Astrocyte (in vitro differentiated cells and primary cell): ENCODE measurements around the gene PFDN4. TPM values are rescaled to one million over a fixed set of nuclear protein-coding genes. Genes with fewer than 3 reads are reported as not detected.

Source experiments
- DNase-seq: peaks from one replicate; pipeline ENCODE4 v3.0.0-alpha.2; 2010; ENCODE audit warnings: low read depth
- FAIRE-seq: peaks from 2 replicates; lab custom pipeline; 2011; peaks lifted over from hg19 to GRCh38; lab: Jason Lieb, UNC
- H2AFZ ChIP-seq: 2 replicates; pipeline ENCODE4 v1.6.0; 2012; ENCODE audit warnings: low read depth, low read length, inconsistent platforms
- H3K27ac ChIP-seq: 2 replicates; pipeline ENCODE4 v1.5.1; 2011; ENCODE audit warnings: low read depth, low read length, inconsistent platforms
- H3K27me3 ChIP-seq: 2 replicates; pipeline ENCODE4 v1.6.0; 2011; ENCODE audit warnings: low read length, inconsistent platforms; ENCODE audit not compliant: insufficient read depth
- H3K36me3 ChIP-seq: 2 replicates; pipeline ENCODE4 v1.5.1; 2011; ENCODE audit warnings: low read length, inconsistent platforms; ENCODE audit not compliant: insufficient read depth
- H3K4me1 ChIP-seq: 2 replicates; pipeline ENCODE4 v1.5.1; 2011; ENCODE audit warnings: low read length, inconsistent platforms; ENCODE audit not compliant: insufficient read depth
- H3K4me2 ChIP-seq: 2 replicates; pipeline ENCODE4 v1.6.0; 2012; ENCODE audit warnings: low read length, inconsistent platforms
- H3K4me3 ChIP-seq: 2 replicates; pipeline ENCODE4 v1.5.1; 2011; ENCODE audit warnings: low read depth, mild to moderate bottlenecking, low read length, inconsistent platforms; ENCODE audit not compliant: insufficient read depth
- H3K79me2 ChIP-seq: 2 replicates; pipeline ENCODE4 v1.6.0; 2012; ENCODE audit warnings: mild to moderate bottlenecking, low read length, inconsistent platforms; ENCODE audit not compliant: insufficient read depth
- H3K9ac ChIP-seq: 2 replicates; pipeline ENCODE4 v1.6.0; 2012; ENCODE audit warnings: mild to moderate bottlenecking, low read length, inconsistent platforms
- H3K9me3 ChIP-seq: 2 replicates; pipeline ENCODE4 v1.5.1; 2012; ENCODE audit warnings: low read depth, mild to moderate bottlenecking, low read length, inconsistent platforms; ENCODE audit not compliant: insufficient read depth
- H4K20me1 ChIP-seq: 2 replicates; pipeline ENCODE4 v1.6.0; 2012; ENCODE audit warnings: low read length, inconsistent platforms; ENCODE audit not compliant: insufficient read depth
- H3K27ac Mint-ChIP-seq: one replicate; pipeline ENCODE4 v1.8.0; 2021; ENCODE audit warnings: mild to moderate bottlenecking, mixed read lengths; ENCODE audit not compliant: unreplicated experiment
- H3K27me3 Mint-ChIP-seq: one replicate; pipeline ENCODE4 v1.8.0; 2021; ENCODE audit warnings: low read depth, mixed read lengths; ENCODE audit not compliant: unreplicated experiment
- H3K36me3 Mint-ChIP-seq: one replicate; pipeline ENCODE4 v1.8.0; 2021; ENCODE audit warnings: low read depth, mixed read lengths; ENCODE audit not compliant: unreplicated experiment
- H3K4me1 Mint-ChIP-seq: one replicate; pipeline ENCODE4 v1.8.0; 2021; ENCODE audit warnings: low read depth, mixed read lengths; ENCODE audit not compliant: unreplicated experiment
- H3K4me3 Mint-ChIP-seq: one replicate; pipeline ENCODE4 v1.8.0; 2021; ENCODE audit warnings: mild to moderate bottlenecking, moderate library complexity, mixed read lengths; ENCODE audit not compliant: unreplicated experiment
- H3K9me3 Mint-ChIP-seq: one replicate; pipeline ENCODE4 v1.8.0; 2021; ENCODE audit warnings: mild to moderate bottlenecking, mixed read lengths; ENCODE audit not compliant: unreplicated experiment
- CTCF ChIP-seq: IDR thresholded peaks from 2 replicates; pipeline ENCODE4 v1.5.1; 2011; ENCODE audit warnings: low read depth, mild to moderate bottlenecking, inconsistent platforms, low read length, moderate library complexity; ENCODE audit not compliant: insufficient read depth
- EZH2 ChIP-seq: IDR thresholded peaks from 2 replicates; pipeline ENCODE4 v1.6.1; 2012; ENCODE audit warnings: mild to moderate bottlenecking, low read length, inconsistent platforms; ENCODE audit not compliant: insufficient read depth
- total RNA-seq: library from RNA; stranded (reverse); gene quantifications from 2 replicates; pipeline ENCODE4 v1.2.1, GENCODE V29; 2021

The PFDN4 gene
- total RNA-seq, 1 donor from 2014 or later, result 35.2 TPM

DNA sequence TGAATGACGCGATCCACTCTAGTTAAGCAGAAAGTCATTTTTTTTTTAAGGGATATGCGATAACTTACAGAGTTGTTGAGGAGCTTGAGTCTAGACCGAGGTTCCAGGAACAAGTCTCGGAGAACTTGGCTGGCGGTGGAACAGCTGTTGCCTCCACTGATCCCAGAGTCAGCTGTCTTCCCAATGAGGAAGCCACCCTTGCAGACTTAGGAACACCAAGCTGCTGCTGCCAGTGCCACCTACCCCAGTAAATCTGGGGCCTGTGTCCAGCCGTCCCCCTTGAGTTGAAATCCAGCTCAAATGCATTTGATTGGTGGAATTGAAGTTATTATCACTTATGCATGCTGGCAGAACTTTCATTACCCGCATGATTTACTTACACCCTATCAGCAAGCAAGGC lies 6.7 kb downstream of the PFDN4 start:
- H3K4me3 Mint-ChIP-seq, result no peak overlapping the region
- H3K4me1 Mint-ChIP-seq, result peaks cover 11% of the 10 kb centered on the region
- no peak for TF ChIP-seq CTCF
- TF ChIP-seq EZH2, result no peak
- Histone ChIP-seq H3K4me2 (no peak overlapping the region), H3K27me3 (no peaks in the 10 kb centered on the region), H3K4me3 (no peak overlapping the region), H3K79me2 (peaks cover 58% of the 10 kb centered on the region), H3K9ac (no peak overlapping the region), H3K36me3 (peaks cover 7% of the 10 kb centered on the region), H3K27ac (no peak overlapping the region), H2AFZ (no peak overlapping the region), H3K9me3 (no peaks in the 10 kb centered on the region), H4K20me1 (peaks cover 62% of the 10 kb centered on the region), H3K4me1 (peaks cover 15% of the 10 kb centered on the region)
- no peaks in the 10 kb centered on the region for H3K9me3 Mint-ChIP-seq
- H3K27me3 Mint-ChIP-seq, result no peaks in the 10 kb centered on the region
- no peaks in the 10 kb centered on the region for H3K36me3 Mint-ChIP-seq
- no peak overlapping the region for H3K27ac Mint-ChIP-seq
- no peak for FAIRE-seq
- no peak for DNase-seq

- Mint-ChIP-seq H3K4me1 (peaks cover 11% of the 10 kb centered on the region), H3K27me3 (no peaks in the 10 kb centered on the region), H3K9me3 (no peaks in the 10 kb centered on the region), H3K4me3 (no peak overlapping the region), H3K36me3 (no peaks in the 10 kb centered on the region), H3K27ac (no peak overlapping the region)
- peaks cover 7% of the 10 kb centered on the region for H3K36me3 ChIP-seq
- FAIRE-seq (no peak), DNase-seq (no peak)
- H2AFZ ChIP-seq, result no peak overlapping the region
- no peak overlapping the region for H3K4me2 ChIP-seq
- peaks cover 51% of the 10 kb centered on the region for H3K79me2 ChIP-seq
- H3K9me3 ChIP-seq, result no peaks in the 10 kb centered on the region
- peaks cover 55% of the 10 kb centered on the region for H4K20me1 ChIP-seq
- TF ChIP-seq CTCF, result no peak
- no peak for TF ChIP-seq EZH2
- H3K9ac ChIP-seq, result no peak overlapping the region
- H3K27ac ChIP-seq, result no peak overlapping the region
- H3K4me1 ChIP-seq, result peaks cover 15% of the 10 kb centered on the region
- no peaks in the 10 kb centered on the region for H3K27me3 ChIP-seq
- no peak overlapping the region for H3K4me3 ChIP-seq
These were observed 7.4 kb downstream of the PFDN4 start for GRCh38 chr20:54215157-54215789.

DNA sequence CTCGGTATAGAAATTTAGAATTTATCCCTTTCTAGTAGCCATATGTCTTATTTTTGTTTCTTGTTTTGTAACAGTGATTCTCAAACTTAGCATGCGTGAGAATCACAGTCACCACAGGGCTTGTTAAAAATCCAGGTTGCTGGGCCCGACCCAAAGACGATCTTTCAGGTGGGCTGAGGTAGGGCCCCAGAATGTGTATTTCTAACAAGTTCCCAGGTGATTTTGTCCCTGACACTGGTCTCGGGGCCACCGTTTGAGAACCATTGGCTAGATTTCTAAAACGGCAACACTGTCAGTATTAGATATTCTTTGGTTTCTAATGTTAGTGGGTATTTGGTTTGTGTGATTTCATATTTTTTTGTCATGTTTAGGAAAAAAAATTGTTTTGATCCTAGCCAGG lies 9.9 kb downstream of the PFDN4 start:
- no peak overlapping the region for H3K4me3 ChIP-seq
- Mint-ChIP-seq H3K4me3 (no peak overlapping the region), H3K27me3 (no peaks in the 10 kb centered on the region), H3K36me3 (peaks cover 2% of the 10 kb centered on the region), H3K9me3 (no peaks in the 10 kb centered on the region), H3K4me1 (peaks cover 10% of the 10 kb centered on the region), H3K27ac (no peak overlapping the region)
- H4K20me1 ChIP-seq, result peaks cover 30% of the 10 kb centered on the region
- no peak overlapping the region for H3K27ac ChIP-seq
- no peaks in the 10 kb centered on the region for H3K9me3 ChIP-seq
- H2AFZ ChIP-seq, result no peak overlapping the region
- no peak overlapping the region for H3K9ac ChIP-seq
- peaks cover 29% of the 10 kb centered on the region for H3K79me2 ChIP-seq
- H3K4me1 ChIP-seq, result peaks cover 2% of the 10 kb centered on the region
- no peak for FAIRE-seq
- TF ChIP-seq EZH2 (no peak), CTCF (no peak)
- H3K27me3 ChIP-seq, result no peaks in the 10 kb centered on the region
- H3K36me3 ChIP-seq, result peaks cover 7% of the 10 kb centered on the region
- DNase-seq, result no peak
- H3K4me2 ChIP-seq, result no peak overlapping the region
